Stimulated activated CD8-positive, alpha-beta memory T cell treated with anti-CD3 and anti-CD28 coated beads, Interleukin-4, amount 100 ng/mL, for 48 hours (primary cell): Measurements from ENCODE around the gene CNDP1.
"Not testable (repeated sequence)": the region's sequence is repeated elsewhere in the genome, so short reads cannot be mapped to it uniquely, and the experiment has no call there.

Source experiments
- DNase-seq: peaks from one replicate; pipeline ENCODE4 v3.0.0-alpha.2; 2020

The CNDP1 gene

GRCh38 chr18:74549591-74550104, 15.3 kb downstream of the CNDP1 start:
- no peak for DNase-seq

- DNase-seq, result no peak
These were observed 16.6 kb downstream of the CNDP1 start for GRCh38 chr18:74550886-74551285.

- no peak for DNase-seq
These were observed 17.2 kb downstream of the CNDP1 start for GRCh38 chr18:74551452-74551851.

- DNase-seq, result peak; percentile 88
These were observed 17.7 kb downstream of the CNDP1 start for GRCh38 chr18:74551936-74552555.

- no peak for DNase-seq
These were observed 21.8 kb downstream of the CNDP1 start for GRCh38 chr18:74556126-74556525.

- no peak for DNase-seq
These were observed 23.8 kb downstream of the CNDP1 start for GRCh38 chr18:74558096-74558495.

- no peak for DNase-seq
These were observed 27.9 kb downstream of the CNDP1 start for GRCh38 chr18:74562131-74562730.

- no peak for DNase-seq
These were observed 28.5 kb downstream of the CNDP1 start for GRCh38 chr18:74562775-74563174.

- DNase-seq, result no peak
These were observed 29.7 kb downstream of the CNDP1 start for GRCh38 chr18:74563999-74564398.

- not testable (repeated sequence) for DNase-seq
These were observed 30.9 kb downstream of the CNDP1 start for GRCh38 chr18:74565164-74565563.

GRCh38 chr18:74565993-74566392, 31.7 kb downstream of the CNDP1 start:
- DNase-seq, result not testable (repeated sequence)

GRCh38 chr18:74567822-74568221, 33.5 kb downstream of the CNDP1 start:
- no peak for DNase-seq

- DNase-seq, result no peak
These were observed 35.1 kb downstream of the CNDP1 start for GRCh38 chr18:74569401-74569800.

- DNase-seq, result no peak
These were observed 36.0 kb downstream of the CNDP1 start for GRCh38 chr18:74570266-74570665.

GRCh38 chr18:74571895-74572680, 37.8 kb downstream of the CNDP1 start:
- no peak for DNase-seq

GRCh38 chr18:74573053-74573452, 38.8 kb downstream of the CNDP1 start:
- no peak for DNase-seq

- DNase-seq, result no peak
These were observed 40.6 kb downstream of the CNDP1 start for GRCh38 chr18:74574916-74575315.

GRCh38 chr18:74577019-74577418, 42.7 kb downstream of the CNDP1 start:
- DNase-seq, result no peak

- DNase-seq, result no peak
These were observed 45.3 kb downstream of the CNDP1 start for GRCh38 chr18:74579496-74580065.

GRCh38 chr18:74582642-74583041, 48.3 kb downstream of the CNDP1 start:
- DNase-seq, result no peak

- no peak for DNase-seq
These were observed 53.1 kb downstream of the CNDP1 start for GRCh38 chr18:74587441-74587840.

GRCh38 chr18:74589021-74589420, 54.7 kb downstream of the CNDP1 start:
- DNase-seq, result no peak

- no peak for DNase-seq
These were observed 55.5 kb downstream of the CNDP1 start for GRCh38 chr18:74589811-74590210.

GRCh38 chr18:74590671-74591070, 56.4 kb downstream of the CNDP1 start:
- no peak for DNase-seq
